Effector memory CD4-positive, alpha-beta T cell (primary cell): Measurements from ENCODE around the gene MRPL14.
"Not testable (repeated sequence)": the region's sequence is repeated elsewhere in the genome, so short reads cannot be mapped to it uniquely, and the experiment has no call there.

ENCODE experiments used
- DNase-seq, 3 donors: peaks; one replicate each; pipeline ENCODE4 v3.0.0-alpha.2; 2020
- H3K27ac ChIP-seq: 2 replicates; pipeline ENCODE4 v1.7.0; 2013; ENCODE audit warnings: mild to moderate bottlenecking, low read length, moderate library complexity; ENCODE audit not compliant: insufficient read depth, poor library complexity, severe bottlenecking
- H3K27me3 ChIP-seq: replicated peaks from 2 replicates; pipeline ENCODE4 v1.7.0; 2013; ENCODE audit warnings: mild to moderate bottlenecking, low read length; ENCODE audit not compliant: insufficient read depth, control insufficient read depth, poor library complexity, severe bottlenecking
- H3K36me3 ChIP-seq: 2 replicates; pipeline ENCODE4 v1.7.0; 2013; ENCODE audit warnings: mild to moderate bottlenecking, low read length, moderate library complexity; ENCODE audit not compliant: control insufficient read depth, insufficient read depth
- H3K4me1 ChIP-seq: 2 replicates; pipeline ENCODE4 v1.7.0; 2013; ENCODE audit warnings: low read length, mild to moderate bottlenecking; ENCODE audit not compliant: control insufficient read depth, insufficient read depth, poor library complexity, severe bottlenecking
- H3K4me3 ChIP-seq: 2 replicates; pipeline ENCODE4 v1.7.0; 2013; ENCODE audit warnings: low read length, low read depth, mild to moderate bottlenecking; ENCODE audit not compliant: insufficient read depth, poor library complexity, severe bottlenecking
- H3K9me3 ChIP-seq: 2 replicates; pipeline ENCODE4 v1.7.0; 2013; ENCODE audit warnings: mild to moderate bottlenecking, low read length, moderate library complexity; ENCODE audit not compliant: control insufficient read depth

MRPL14 gene

DNA sequence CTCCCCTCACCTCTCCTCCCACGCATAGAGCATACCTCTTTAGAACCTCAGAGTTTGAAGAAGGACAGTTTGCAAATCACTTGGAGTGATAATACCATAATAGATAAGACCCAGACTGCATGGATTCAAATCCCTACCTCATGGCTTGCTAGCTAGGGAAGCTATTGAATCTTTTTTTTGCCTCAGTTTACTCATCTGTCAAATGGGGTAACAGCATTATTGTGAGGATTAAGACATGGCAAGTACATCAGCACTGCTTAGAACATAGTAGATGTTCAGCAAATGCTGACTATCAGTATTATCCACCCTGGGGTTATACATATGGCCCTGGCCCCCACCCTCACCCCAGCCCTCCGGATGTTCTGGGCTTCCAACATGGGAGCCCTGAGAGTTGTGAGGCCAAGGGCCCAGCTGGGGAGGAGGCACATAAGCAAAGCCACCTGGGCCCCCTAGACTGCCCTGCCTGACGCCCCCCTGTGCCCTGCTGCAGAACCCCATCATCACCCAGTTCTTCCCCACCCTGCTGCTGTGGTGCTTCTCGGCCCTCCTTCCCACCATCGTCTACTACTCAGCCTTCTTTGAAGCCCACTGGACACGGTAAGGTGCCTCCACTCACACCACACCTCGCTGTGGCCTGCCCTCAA, 22.2 kb upstream of the MRPL14 start:
- Histone ChIP-seq H3K4me3 (no peak overlapping the region), H3K27me3 (no peaks in the 10 kb centered on the region), H3K9me3 (no peaks in the 10 kb centered on the region), H3K4me1 (no peaks in the 10 kb centered on the region), H3K36me3 (peaks cover 15% of the 10 kb centered on the region), H3K27ac (no peak overlapping the region)
- no peak for DNase-seq

DNA sequence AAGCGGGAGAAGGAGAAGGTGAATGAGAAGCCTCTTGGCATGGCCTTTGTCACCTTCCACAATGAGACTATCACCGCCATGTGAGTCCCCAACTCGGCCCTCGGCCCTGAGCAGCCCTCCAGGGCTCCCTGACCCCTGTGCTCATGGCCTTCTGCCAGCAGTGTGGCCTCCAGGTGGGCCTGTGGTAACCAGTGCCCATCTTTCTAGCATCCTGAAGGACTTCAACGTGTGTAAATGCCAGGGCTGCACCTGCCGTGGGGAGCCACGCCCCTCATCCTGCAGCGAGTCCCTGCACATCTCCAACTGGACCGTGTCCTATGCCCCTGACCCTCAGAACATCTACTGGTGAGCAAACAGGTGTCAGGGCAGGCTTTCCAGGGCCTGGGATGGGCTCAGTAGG, 21.1 kb upstream of the MRPL14 start:
- Histone ChIP-seq H3K4me3 (no peak overlapping the region), H3K9me3 (no peaks in the 10 kb centered on the region), H3K4me1 (no peaks in the 10 kb centered on the region), H3K27me3 (no peaks in the 10 kb centered on the region), H3K36me3 (peaks cover 15% of the 10 kb centered on the region), H3K27ac (no peak overlapping the region)
- DNase-seq: no peak

DNA sequence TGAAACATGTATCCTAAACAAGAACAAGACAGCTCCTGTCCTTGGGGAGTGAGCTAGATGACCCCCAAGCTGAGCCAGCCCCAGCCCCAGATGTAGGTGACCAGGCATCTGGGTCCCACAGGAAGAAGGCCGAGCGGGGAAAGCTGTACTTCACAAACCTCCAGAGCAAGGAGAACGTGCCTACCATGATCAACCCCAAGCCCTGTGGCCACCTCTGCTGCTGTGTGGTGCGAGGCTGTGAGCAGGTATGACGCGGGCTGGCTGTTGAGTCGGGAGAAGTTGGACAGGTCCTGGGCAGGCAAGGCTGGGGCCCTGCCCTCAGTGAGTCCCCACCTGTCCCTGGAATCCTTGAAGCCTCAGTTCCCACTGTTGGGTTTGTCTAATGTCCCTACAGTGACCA, 20.0 kb upstream of the MRPL14 start:
- H3K9me3 ChIP-seq: no peaks in the 10 kb centered on the region
- no peak overlapping the region for H3K4me3 ChIP-seq
- H3K36me3 ChIP-seq: peaks cover 15% of the 10 kb centered on the region
- no peak overlapping the region for H3K27ac ChIP-seq
- H3K27me3 ChIP-seq: no peaks in the 10 kb centered on the region
- no peaks in the 10 kb centered on the region for H3K4me1 ChIP-seq
- no peak for DNase-seq

DNA sequence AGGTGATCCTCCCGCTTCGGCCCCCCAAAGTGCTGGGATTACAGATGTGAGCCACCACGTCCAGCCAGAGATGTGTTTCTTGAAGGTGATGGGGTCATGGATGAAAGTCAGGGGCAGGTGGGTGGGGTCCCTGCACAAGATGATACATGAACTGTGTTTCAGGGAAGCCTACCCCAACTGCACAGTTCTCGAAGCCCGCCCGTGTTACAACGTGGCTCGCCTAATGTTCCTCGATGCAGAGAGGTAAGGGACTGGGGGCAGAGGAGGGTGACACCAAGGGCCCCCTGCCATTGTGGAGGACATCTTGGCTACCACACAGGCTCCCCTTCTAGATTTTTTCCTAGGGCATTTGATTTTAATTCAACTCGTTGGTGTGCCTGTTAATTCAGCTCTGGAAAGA, 19.4 kb upstream of the MRPL14 start:
- H3K27me3 ChIP-seq: no peaks in the 10 kb centered on the region
- no peaks in the 10 kb centered on the region for H3K9me3 ChIP-seq
- no peak overlapping the region for H3K27ac ChIP-seq
- no peak overlapping the region for H3K4me3 ChIP-seq
- DNase-seq: no peak
- H3K4me1 ChIP-seq: no peaks in the 10 kb centered on the region
- peaks cover 15% of the 10 kb centered on the region for H3K36me3 ChIP-seq

DNA sequence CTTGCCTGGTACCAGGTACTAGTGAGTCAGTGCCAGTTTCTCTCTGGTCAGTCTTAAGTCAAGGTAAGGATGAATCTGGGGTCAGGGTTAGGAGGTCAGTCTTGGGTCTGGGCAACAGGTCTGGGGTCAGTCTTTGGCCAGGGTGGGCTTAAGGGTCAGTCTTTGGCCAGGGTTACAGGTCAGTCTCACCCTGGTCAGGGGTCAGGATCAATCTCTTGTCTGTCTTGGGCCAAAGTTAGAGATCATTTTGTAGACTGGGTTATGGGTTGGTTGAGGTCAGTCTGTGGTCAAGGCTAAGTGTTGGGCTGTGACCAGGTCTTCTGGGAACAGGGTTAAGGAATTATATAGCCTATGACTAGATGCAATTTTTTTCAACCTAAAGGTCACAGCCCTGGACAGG, 18.6 kb upstream of the MRPL14 start:
- DNase-seq: no peak
- H3K27me3 ChIP-seq: no peaks in the 10 kb centered on the region
- no peak overlapping the region for H3K27ac ChIP-seq
- no peaks in the 10 kb centered on the region for H3K9me3 ChIP-seq
- H3K4me1 ChIP-seq: no peaks in the 10 kb centered on the region
- H3K36me3 ChIP-seq: peaks cover 20% of the 10 kb centered on the region
- H3K4me3 ChIP-seq: no peak overlapping the region

DNA sequence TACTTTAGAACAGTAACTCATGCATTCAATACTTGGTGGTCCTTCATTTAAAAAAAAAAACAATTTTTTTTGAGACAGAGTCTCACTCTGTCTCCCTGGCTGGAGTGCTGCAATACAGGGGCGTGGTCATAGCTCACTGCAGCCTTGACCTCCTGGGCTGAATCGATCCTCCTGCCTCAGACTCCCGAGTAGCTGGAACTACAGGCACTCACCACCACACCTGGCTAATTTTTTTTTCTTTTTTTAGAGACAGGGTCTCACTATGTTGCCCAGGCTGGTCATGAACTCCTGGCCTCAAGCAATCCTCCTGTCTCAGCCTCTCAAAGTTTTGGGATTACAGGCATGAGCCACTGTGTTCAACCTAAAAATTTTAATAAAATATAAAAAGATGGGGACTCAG, 17.3 kb upstream of the MRPL14 start:
- peaks cover 28% of the 10 kb centered on the region for H3K36me3 ChIP-seq

DNA sequence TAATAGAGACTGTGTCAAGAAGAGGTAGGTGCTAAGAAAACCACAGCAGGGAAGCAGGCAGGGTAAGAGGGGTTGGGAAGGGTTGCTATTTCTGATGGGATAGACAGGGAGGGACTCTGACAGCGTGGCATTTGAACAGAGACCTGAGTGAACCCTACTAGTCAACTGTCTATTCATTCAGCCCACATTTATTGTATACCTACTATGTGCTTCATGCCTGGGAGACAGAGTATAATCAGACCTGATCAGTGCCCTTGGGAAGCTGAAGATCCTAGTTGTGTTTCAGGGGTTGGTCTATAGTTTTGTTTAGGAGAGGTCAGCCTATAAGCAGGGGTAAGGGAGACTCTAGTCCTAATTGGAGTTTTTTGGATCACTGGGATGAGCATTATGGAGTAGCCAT, 16.5 kb upstream of the MRPL14 start:
- Histone ChIP-seq H3K27ac (no peak overlapping the region), H3K4me3 (no peak overlapping the region), H3K27me3 (no peaks in the 10 kb centered on the region), H3K36me3 (peaks cover 24% of the 10 kb centered on the region), H3K4me1 (no peaks in the 10 kb centered on the region), H3K9me3 (no peaks in the 10 kb centered on the region)
- no peak for DNase-seq

More for the DNA sequence above, 17.3 kb upstream of the MRPL14 start:
- H3K4me1 ChIP-seq, H3K27ac ChIP-seq, H3K4me3 ChIP-seq, DNase-seq, H3K9me3 ChIP-seq, H3K27me3 ChIP-seq: not testable (repeated sequence)

DNA sequence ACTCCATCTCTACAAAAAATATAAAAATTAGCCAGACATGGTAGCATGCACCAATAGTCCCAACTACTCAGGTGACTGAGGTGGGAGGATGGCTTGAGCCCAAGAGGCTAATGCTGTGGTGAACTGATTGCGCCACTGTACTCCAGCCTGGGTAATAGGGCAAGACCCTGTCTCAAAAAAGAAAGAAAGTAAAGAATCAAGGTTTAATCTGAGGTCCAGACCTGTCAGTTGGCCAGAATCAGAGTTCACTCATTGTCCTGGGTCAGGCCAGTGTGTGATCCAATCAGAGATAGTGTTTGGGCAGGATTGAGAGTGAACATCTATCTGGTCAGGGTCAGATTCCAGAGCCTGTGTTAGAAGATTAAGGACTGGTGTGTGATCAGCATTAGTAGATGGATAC, 15.6 kb upstream of the MRPL14 start:
- Histone ChIP-seq H3K4me3 (no peak overlapping the region), H3K27ac (no peak overlapping the region), H3K36me3 (peaks cover 20% of the 10 kb centered on the region), H3K4me1 (no peaks in the 10 kb centered on the region), H3K9me3 (no peaks in the 10 kb centered on the region), H3K27me3 (no peaks in the 10 kb centered on the region)
- DNase-seq: no peak

DNA sequence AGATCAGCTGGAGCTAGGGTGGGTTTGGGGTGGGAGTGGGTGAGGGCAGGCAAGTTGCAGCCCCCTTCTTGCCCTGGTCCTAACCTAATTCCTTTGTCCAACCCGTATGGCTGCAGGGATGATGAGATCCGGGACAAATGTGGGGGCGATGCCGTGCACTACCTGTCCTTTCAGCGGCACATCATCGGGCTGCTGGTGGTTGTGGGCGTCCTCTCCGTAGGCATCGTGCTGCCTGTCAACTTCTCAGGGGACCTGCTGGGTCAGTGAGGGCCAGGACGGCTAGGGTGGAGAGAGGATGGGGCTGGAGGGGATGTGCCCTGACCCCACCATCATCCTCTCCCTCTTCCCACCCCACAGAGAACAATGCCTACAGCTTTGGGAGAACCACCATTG, 12.1 kb upstream of the MRPL14 start:
- Histone ChIP-seq H3K27me3 (no peaks in the 10 kb centered on the region), H3K9me3 (no peaks in the 10 kb centered on the region), H3K36me3 (peaks cover 13% of the 10 kb centered on the region), H3K4me1 (no peaks in the 10 kb centered on the region), H3K4me3 (no peak overlapping the region), H3K27ac (no peak overlapping the region)
- DNase-seq: no peak

DNA sequence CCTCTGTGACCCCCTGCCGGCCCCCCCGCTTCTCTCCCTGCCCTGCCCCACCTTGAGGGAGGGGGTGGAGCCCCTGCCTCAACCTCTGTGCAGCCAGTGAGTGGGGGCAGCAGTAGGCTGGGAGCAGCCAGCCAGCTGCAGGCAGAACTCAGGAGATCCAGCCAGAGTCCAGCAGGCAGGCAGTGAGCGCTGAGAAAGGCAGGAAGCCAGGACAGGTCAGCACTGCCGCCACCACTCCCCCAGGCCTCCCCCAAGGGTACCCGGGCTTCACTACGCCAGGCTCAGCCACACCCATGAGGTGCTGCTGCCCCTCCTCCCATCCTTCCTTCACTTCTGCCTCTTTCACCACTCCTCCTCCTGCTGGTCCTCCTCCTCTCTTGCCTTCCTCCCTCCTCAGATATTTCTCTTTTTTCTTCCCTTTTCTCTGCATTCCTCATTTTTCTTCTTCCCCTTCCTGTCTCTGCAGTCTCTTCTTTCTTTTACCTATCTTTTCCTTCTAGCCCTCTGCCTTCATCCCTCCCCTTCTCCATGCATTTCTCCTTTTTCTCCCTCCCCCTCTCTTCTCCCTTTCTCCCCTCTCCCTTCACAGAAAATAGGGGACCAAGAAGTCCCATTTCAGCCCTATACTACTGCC, 11.6 kb upstream of the MRPL14 start:
- Histone ChIP-seq H3K27me3 (no peaks in the 10 kb centered on the region), H3K27ac (no peak overlapping the region), H3K4me3 (no peak overlapping the region), H3K9me3 (no peaks in the 10 kb centered on the region), H3K4me1 (no peaks in the 10 kb centered on the region), H3K36me3 (peaks cover 13% of the 10 kb centered on the region)
- DNase-seq: no peak
